ENCODE results near the gene AGRN.
A peak's percentile ranks its signal among the peaks of the same experiment; 100 is the strongest.
"Not testable (repeated sequence)": the region's sequence is repeated elsewhere in the genome, so short reads cannot be mapped to it uniquely, and the experiment has no call there.

Gene AGRN

DNA sequence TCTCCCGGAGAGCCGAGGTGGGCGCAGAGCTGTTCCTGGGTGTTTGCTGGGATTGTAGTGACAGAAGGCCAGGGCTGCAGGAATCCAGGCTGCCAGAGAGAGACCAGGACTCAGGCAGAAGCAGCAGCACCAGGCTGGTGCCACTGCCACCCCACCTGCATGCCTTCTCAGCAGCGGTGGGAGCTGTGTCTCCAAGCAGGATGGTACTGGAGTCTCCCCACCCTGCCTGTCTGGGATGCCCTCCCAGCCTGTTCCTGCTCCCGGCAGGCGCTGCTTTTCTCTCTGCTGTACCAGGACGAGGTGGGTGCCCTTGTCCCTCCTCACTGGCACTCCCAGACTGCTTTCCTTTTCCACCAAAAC lies 15.5 kb upstream of the AGRN start:
- DNase-seq (ENCODE audit: low read depth, low spot score): no peak
- ChIA-PET POLR2A (no interaction called here), CTCF (interaction anchor here (0.6 to 9.5 kb wide), 5 partner anchors 12 to 252 kb away, joined by 3 to 111 read pairs (median 7); partner anchors contain the start of genes ISG15 and PERM1)
- TF ChIP-seq, protein P1, sequence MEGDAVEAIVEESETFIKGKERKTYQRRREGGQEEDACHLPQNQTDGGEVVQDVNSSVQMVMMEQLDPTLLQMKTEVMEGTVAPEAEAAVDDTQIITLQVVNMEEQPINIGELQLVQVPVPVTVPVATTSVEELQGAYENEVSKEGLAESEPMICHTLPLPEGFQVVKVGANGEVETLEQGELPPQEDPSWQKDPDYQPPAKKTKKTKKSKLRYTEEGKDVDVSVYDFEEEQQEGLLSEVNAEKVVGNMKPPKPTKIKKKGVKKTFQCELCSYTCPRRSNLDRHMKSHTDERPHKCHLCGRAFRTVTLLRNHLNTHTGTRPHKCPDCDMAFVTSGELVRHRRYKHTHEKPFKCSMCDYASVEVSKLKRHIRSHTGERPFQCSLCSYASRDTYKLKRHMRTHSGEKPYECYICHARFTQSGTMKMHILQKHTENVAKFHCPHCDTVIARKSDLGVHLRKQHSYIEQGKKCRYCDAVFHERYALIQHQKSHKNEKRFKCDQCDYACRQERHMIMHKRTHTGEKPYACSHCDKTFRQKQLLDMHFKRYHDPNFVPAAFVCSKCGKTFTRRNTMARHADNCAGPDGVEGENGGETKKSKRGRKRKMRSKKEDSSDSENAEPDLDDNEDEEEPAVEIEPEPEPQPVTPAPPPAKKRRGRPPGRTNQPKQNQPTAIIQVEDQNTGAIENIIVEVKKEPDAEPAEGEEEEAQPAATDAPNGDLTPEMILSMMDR (IDR thresholded peaks at IDR 0.05; ENCODE audit: insufficient read depth, low read length, missing control alignments): no peak
- H3K4me3 ChIP-seq (ENCODE audit: low read depth, low read length): no peak overlapping the region

DNA sequence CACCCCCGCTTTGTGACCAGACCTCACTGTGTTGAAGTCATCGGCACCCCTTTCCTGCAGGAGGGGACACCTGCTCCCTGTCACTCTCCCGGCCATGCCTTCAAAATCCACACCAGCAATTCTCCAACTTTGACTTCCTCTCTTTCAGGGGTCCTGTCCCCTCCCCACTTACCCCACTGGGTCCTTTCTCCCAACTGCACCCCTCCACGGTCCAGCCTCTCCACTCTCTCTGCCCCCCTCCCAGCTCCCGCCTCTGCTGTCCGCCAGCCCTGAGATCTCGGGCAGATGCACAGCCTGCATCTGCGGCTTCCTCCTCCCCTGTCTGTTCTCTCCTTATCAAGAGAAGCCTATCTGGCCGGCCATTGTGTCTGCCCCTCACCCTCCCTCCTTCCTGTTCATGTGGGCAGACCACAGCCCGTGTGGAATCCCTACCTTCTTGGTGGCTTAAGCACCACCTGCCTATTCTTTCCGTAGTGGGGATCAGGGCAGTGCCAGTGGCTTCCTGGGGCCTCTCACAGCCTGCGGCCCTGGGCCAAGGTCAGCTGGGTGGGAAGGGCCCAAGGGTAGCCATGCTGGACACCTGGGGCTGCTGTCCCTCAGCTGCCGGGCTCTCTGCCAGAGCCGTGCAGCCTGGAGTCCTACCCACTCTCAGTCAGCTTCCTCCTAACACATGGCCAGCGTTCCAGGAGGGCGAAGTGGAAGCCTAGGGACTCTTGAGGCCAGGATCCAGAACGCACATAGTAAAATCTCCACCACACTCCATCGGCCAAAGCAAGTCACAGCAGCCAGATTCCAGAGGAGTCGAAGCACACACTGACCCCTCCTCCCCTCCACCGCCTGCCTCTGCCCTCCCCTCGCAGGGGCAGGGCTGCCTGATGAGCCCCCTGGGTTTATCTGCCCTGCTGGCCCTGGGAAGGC lies 14.9 kb upstream of the AGRN start:
- ChIA-PET POLR2A (no interaction called here), CTCF (interaction anchor here (2.0 to 9.5 kb wide), 3 partner anchors 11 to 22 kb away, joined by 7 to 111 read pairs (median 101); partner anchors contain the start of genes ISG15 and PERM1)
- H3K4me3 ChIP-seq (ENCODE audit: low read depth, low read length): no peak overlapping the region
- DNase-seq (ENCODE audit: low read depth, low spot score): no peak
- TF ChIP-seq, protein P1 (IDR thresholded peaks at IDR 0.05; ENCODE audit: insufficient read depth, low read length, missing control alignments): no peak

GRCh38 chr1:1005774-1006304 lies 14.1 kb upstream of the AGRN start:
- no peak overlapping the region for H3K4me3 ChIP-seq (ENCODE audit: low read depth, low read length)
- no peak for DNase-seq (ENCODE audit: low read depth, low spot score)
- CTCF ChIA-PET: interaction anchor here (8.5 to 9.5 kb wide), 2 partner anchors 10 to 23 kb away, joined by 101 to 111 read pairs; partner anchors contain the start of genes ISG15 and PERM1
- TF ChIP-seq, protein P1 (IDR thresholded peaks at IDR 0.05; ENCODE audit: insufficient read depth, low read length, missing control alignments): no peak
- POLR2A ChIA-PET: no interaction called here

GRCh38 chr1:1006305-1007159 lies 13.4 kb upstream of the AGRN start:
- ChIA-PET POLR2A (no interaction called here), CTCF (interaction anchor here (0.9 to 8.5 kb wide), 2 partner anchors 10 to 102 kb away, joined by 4 to 111 read pairs; partner anchors contain the start of gene ISG15)
- H3K4me3 ChIP-seq (ENCODE audit: low read depth, low read length): no peak overlapping the region
- DNase-seq (ENCODE audit: low read depth, low spot score): no peak
- TF ChIP-seq, protein P1 (IDR thresholded peaks at IDR 0.05; ENCODE audit: insufficient read depth, low read length, missing control alignments): no peak

DNA sequence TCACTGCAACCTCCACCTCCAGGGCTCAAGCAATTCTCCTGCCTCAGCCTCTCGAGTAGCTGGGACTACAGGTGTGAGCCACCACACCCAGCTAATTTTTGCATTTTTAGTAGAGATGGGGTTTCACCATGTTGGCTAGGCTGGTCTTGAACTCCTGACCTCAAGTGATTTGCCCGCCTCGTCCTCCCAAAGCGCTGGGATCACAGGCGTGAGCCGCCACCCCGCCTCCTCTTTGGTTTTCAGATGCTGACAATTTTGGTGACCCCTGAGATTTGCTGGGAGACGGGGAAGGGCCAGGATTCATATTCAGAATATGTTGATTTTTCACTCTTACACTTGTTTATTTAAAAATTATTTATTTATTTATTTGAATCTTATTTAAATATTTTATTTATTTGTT lies 9.8 kb upstream of the AGRN start:
- CTCF ChIA-PET: interaction anchor here (0.7 to 1.4 kb wide), 4 partner anchors 8 to 26 kb away, joined by 3 to 5 read pairs (median 4); no protein-coding TSS in a partner anchor
- H3K4me3 ChIP-seq (ENCODE audit: low read depth, low read length); DNase-seq (ENCODE audit: low read depth, low spot score); POLR2A ChIA-PET: not testable (repeated sequence)

DNA sequence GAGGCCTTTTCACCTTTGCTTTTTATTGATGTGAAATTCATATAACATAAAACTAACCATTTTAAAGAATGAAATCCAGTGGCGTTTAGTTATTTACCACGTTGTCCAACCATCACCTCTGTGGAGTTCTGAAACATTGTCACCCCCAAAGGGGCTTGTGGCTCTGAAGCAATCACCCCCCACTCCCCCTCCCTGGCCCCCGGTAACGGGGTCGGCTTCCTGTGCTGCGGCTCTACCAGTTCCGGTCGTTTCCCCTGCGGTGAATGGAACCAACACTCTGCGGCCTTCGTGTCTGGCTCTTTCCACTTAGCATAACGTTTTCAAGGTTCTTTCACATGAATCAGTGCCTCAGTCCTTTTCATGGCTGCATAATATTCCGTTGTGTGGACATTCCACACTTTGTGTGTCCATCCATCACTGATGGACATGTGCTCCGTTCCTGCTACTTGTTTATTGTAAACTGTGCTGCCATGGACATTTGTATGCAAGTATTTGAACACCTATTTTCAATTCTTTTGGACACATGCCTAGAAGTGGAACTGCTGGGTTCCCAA lies 8.4 kb upstream of the AGRN start:
- POLR2A ChIA-PET: no interaction called here
- CTCF ChIA-PET: interaction anchor here (1.4 kb wide), 1 partner anchor 10 kb away, joined by 4 read pairs; no protein-coding TSS in a partner anchor
- no peak overlapping the region for H3K4me3 ChIP-seq (ENCODE audit: low read depth, low read length)
- no peak for DNase-seq (ENCODE audit: low read depth, low spot score)
- TF ChIP-seq, protein P1 (IDR thresholded peaks at IDR 0.05; ENCODE audit: insufficient read depth, low read length, missing control alignments): no peak

GRCh38 chr1:1012736-1013104 lies 7.2 kb upstream of the AGRN start:
- H3K4me3 ChIP-seq (ENCODE audit: low read depth, low read length): peak overlapping the region; percentile 69
- POLR2A ChIA-PET: interaction anchor here (0.6 to 1.9 kb wide), 3 partner anchors 11 to 25 kb away, joined by 3 to 9 read pairs (median 5); partner anchors contain the start of gene HES4
- not testable (repeated sequence) for DNase-seq (ENCODE audit: low read depth, low spot score)
- CTCF ChIA-PET: interaction anchor here (1.0 to 7.7 kb wide), 4 partner anchors 8 to 108 kb away, joined by 3 to 111 read pairs (median 5); partner anchors contain the start of gene PERM1
